H1 (cell line): Measurements from ENCODE around the gene ATP5F1C. TPM values are rescaled to one million over a fixed set of nuclear protein-coding genes. Genes with fewer than 3 reads are reported as not detected.

Experiments
- CTCF ChIA-PET: fragments of 300-600 bp; sonication (Branson Sonifier 250); formaldehyde crosslinking; loops from one replicate; lab custom pipeline; 2021; ENCODE audit not compliant: partially characterized antibody; lab: Charles Lee
- POLR2A ChIA-PET: fragments of 300-600 bp; sonication (Branson Sonifier 250); formaldehyde crosslinking; loops from one replicate; lab custom pipeline; 2021; ENCODE audit warnings: inconsistent platforms; ENCODE audit not compliant: partially characterized antibody; lab: Charles Lee
- DNase-seq, 2 experiments: peaks; one replicate each; pipeline versions ENCODE4 v3.0.0 to v3.0.0-alpha.2; 2010 to 2022; ENCODE audit warnings: low spot score in 2 of 2, low read depth in 1 of 2, mixed read lengths in 1 of 2
- FAIRE-seq: peaks from 2 replicates; lab custom pipeline; 2011; peaks lifted over from hg19 to GRCh38; lab: Jason Lieb, UNC
- H2AFZ ChIP-seq: 2 replicates; pipeline ENCODE4 v1.8.1; 2012; ENCODE audit warnings: low read length, inconsistent platforms
- H2AK5ac ChIP-seq: 2 replicates; pipeline ENCODE4 v1.6.1; 2013; ENCODE audit warnings: low read depth, low read length
- H2BK120ac ChIP-seq: replicated peaks from 2 replicates; pipeline ENCODE3; 2013; ENCODE audit warnings: low read depth, low read length, inconsistent platforms
- H2BK12ac ChIP-seq: 2 replicates; pipeline ENCODE4 v1.6.1; 2013; ENCODE audit warnings: low read depth, low read length
- H2BK15ac ChIP-seq: 2 replicates; pipeline ENCODE4 v1.6.1; 2013; ENCODE audit warnings: low read length
- H2BK20ac ChIP-seq: 2 replicates; pipeline ENCODE4 v1.6.1; 2013; ENCODE audit warnings: low read length
- H2BK5ac ChIP-seq: 2 replicates; pipeline ENCODE4 v1.6.1; 2013; ENCODE audit warnings: low read depth, low read length
- H3K14ac ChIP-seq: 2 replicates; pipeline ENCODE4 v1.6.1; 2013; ENCODE audit warnings: inconsistent platforms; ENCODE audit not compliant: insufficient read length
- H3K18ac ChIP-seq: 2 replicates; pipeline ENCODE4 v1.6.1; 2013; ENCODE audit warnings: low read length; ENCODE audit errors: extremely low read depth
- H3K23ac ChIP-seq: 2 replicates; pipeline ENCODE4 v1.6.1; 2013; ENCODE audit warnings: inconsistent platforms; ENCODE audit not compliant: insufficient read length
- H3K23me2 ChIP-seq: 2 replicates; pipeline ENCODE4 v1.6.1; 2013; ENCODE audit warnings: low read depth, low read length
- H3K27ac ChIP-seq: 2 replicates; pipeline ENCODE4 v1.6.1; 2011; ENCODE audit warnings: low read depth, low read length, inconsistent platforms
- H3K27me3 ChIP-seq, 4 experiments: replicated peaks in 1 of 4; 1 replicate in 1 of 4; 2 replicates in 3 of 4; pipeline versions ENCODE4 v1.6.1 to v1.8.1; 2011 to 2013; ENCODE audit warnings: low read length in 3 of 4, mild to moderate bottlenecking in 3 of 4, inconsistent platforms in 2 of 4, mixed read lengths in 2 of 4, moderate library complexity in 1 of 4; ENCODE audit not compliant: control insufficient read depth in 3 of 4, insufficient read depth in 3 of 4; ENCODE audit errors: extremely low read depth in 1 of 4
- H3K36me3 ChIP-seq, 4 experiments: 2 replicates each; pipeline versions ENCODE4 v1.6.1 to v1.8.1; 2011 to 2013; ENCODE audit warnings: mild to moderate bottlenecking in 4 of 4, low read length in 3 of 4, moderate library complexity in 2 of 4, control low read depth in 1 of 4, inconsistent platforms in 1 of 4; ENCODE audit not compliant: insufficient read depth in 4 of 4, control insufficient read depth in 2 of 4
- H3K4ac ChIP-seq: replicated peaks from 2 replicates; pipeline ENCODE3; 2013; ENCODE audit warnings: low read length, low read depth, mixed read lengths, inconsistent platforms; ENCODE audit not compliant: insufficient read length
- H3K4me1 ChIP-seq, 4 experiments: replicated peaks in 1 of 4; 1 replicate in 1 of 4; 2 replicates in 3 of 4; pipeline versions ENCODE4 v1.6.1 to v1.8.1; 2011 to 2013; ENCODE audit warnings: low read length in 3 of 4, inconsistent platforms in 2 of 4, mixed read lengths in 1 of 4; ENCODE audit not compliant: insufficient read depth in 4 of 4, control insufficient read depth in 3 of 4
- H3K4me2 ChIP-seq, 2 experiments: 2 replicates each; pipeline versions ENCODE4 v1.6.1 to v1.8.1; 2011 to 2013; ENCODE audit warnings: low read depth in 2 of 2, low read length in 2 of 2, control low read depth in 1 of 2, inconsistent platforms in 1 of 2, mild to moderate bottlenecking in 1 of 2; ENCODE audit not compliant: insufficient read depth in 1 of 2
- H3K4me3 ChIP-seq, 4 experiments: fragments of 200-600, 300-600 bp in 1 of 4; sonication (generic), shearing (Covaris generic), sonication (Bioruptor Twin) in 1 of 4; 2 replicates each; pipeline versions ENCODE4 v1.5.1 to v1.8.1; 2011 to 2016; ENCODE audit warnings: low read length in 4 of 4, low read depth in 3 of 4, control low read depth in 2 of 4, inconsistent platforms in 2 of 4, mild to moderate bottlenecking in 2 of 4, mixed read lengths in 1 of 4, moderate library complexity in 1 of 4; ENCODE audit not compliant: insufficient read depth in 2 of 4; ENCODE audit errors: extremely low read depth in 1 of 4
- H3K56ac ChIP-seq: replicated peaks from 2 replicates; pipeline ENCODE3; 2013; ENCODE audit warnings: low read depth, mild to moderate bottlenecking, mixed read lengths, low read length, inconsistent platforms; ENCODE audit not compliant: insufficient read length
- H3K79me1 ChIP-seq: 2 replicates; pipeline ENCODE4 v1.6.1; 2013; ENCODE audit warnings: low read depth, low read length, control low read depth
- H3K79me2 ChIP-seq, 2 experiments: 2 replicates each; pipeline versions ENCODE4 v1.6.1 to v1.8.1; 2012 to 2013; ENCODE audit warnings: low read length in 2 of 2, mild to moderate bottlenecking in 2 of 2, inconsistent platforms in 1 of 2; ENCODE audit not compliant: insufficient read depth in 2 of 2, control insufficient read depth in 1 of 2
- H3K9ac ChIP-seq, 4 experiments: replicated peaks in 1 of 4; 1 replicate in 1 of 4; 2 replicates in 3 of 4; pipeline versions ENCODE4 v1.6.1 to v1.8.1; 2011 to 2013; ENCODE audit warnings: low read depth in 3 of 4, low read length in 3 of 4, control low read depth in 2 of 4, mild to moderate bottlenecking in 2 of 4, moderate library complexity in 2 of 4, inconsistent platforms in 1 of 4; ENCODE audit errors: extremely low read depth in 1 of 4
- H3K9me3 ChIP-seq, 2 experiments: 2 replicates each; pipeline versions ENCODE4 v1.6.1 to v1.8.1; 2012 to 2013; ENCODE audit warnings: mild to moderate bottlenecking in 2 of 2, moderate library complexity in 2 of 2, control low read depth in 1 of 2, inconsistent platforms in 1 of 2, low read depth in 1 of 2, low read length in 1 of 2, mixed read lengths in 1 of 2; ENCODE audit not compliant: insufficient read depth in 2 of 2
- H4K20me1 ChIP-seq, 2 experiments: replicated peaks in 1 of 2; 2 replicates each; pipeline versions ENCODE3 to v1.8.1; 2011 to 2013; ENCODE audit warnings: inconsistent platforms in 2 of 2, low read length in 2 of 2, mild to moderate bottlenecking in 1 of 2; ENCODE audit not compliant: insufficient read depth in 2 of 2, control insufficient read depth in 1 of 2
- H4K5ac ChIP-seq: 2 replicates; pipeline ENCODE4 v1.6.1; 2013; ENCODE audit warnings: low read length, low read depth, mixed read lengths, inconsistent platforms; ENCODE audit not compliant: insufficient read length
- H4K8ac ChIP-seq: 2 replicates; pipeline ENCODE4 v1.8.0; 2013; ENCODE audit warnings: mild to moderate bottlenecking, moderate library complexity, low read length, inconsistent platforms; ENCODE audit not compliant: insufficient read depth; ENCODE audit errors: extremely low read depth
- H4K91ac ChIP-seq: replicated peaks from 2 replicates; pipeline ENCODE3; 2013; ENCODE audit warnings: low read length, mixed read lengths, inconsistent platforms; ENCODE audit not compliant: insufficient read length
- ATF2 ChIP-seq: IDR thresholded peaks from 2 replicates; pipeline ENCODE4 v1.6.1; 2012; ENCODE audit warnings: low read length, inconsistent platforms
- CHD1 ChIP-seq: IDR thresholded peaks from 2 replicates; pipeline ENCODE4 v1.6.1; 2012; ENCODE audit warnings: low read depth, low read length, improper control_type of control experiment
- CTBP2 ChIP-seq: IDR thresholded peaks from 2 replicates; pipeline ENCODE4 v1.7.0; 2011; ENCODE audit warnings: borderline replicate concordance, mild to moderate bottlenecking, moderate library complexity, mixed read lengths, low read length; ENCODE audit not compliant: insufficient read depth, insufficient read length
- GTF2F1 ChIP-seq: IDR thresholded peaks from 2 replicates; pipeline ENCODE4 v1.6.1; 2012; ENCODE audit warnings: low read depth, low read length, improper control_type of control experiment, borderline replicate concordance
- JUN ChIP-seq: IDR thresholded peaks from 2 replicates; pipeline ENCODE4 v1.6.1; 2011; ENCODE audit warnings: low read depth, mild to moderate bottlenecking, improper control_type of control experiment, low read length
- NRF1 ChIP-seq: IDR thresholded peaks from 2 replicates; pipeline ENCODE4 v1.6.1; 2011; ENCODE audit warnings: mild to moderate bottlenecking, low read depth, low read length, improper control_type of control experiment
- PHF8 ChIP-seq: fragments of 200-600 bp; sonication (generic); conservative IDR thresholded peaks from 2 replicates; pipeline ENCODE4 v1.7.1; 2012; ENCODE audit warnings: low read depth, mild to moderate bottlenecking, inconsistent platforms, low read length, moderate library complexity
- SP2 ChIP-seq: IDR thresholded peaks from 2 replicates; pipeline ENCODE4 v1.6.1; 2012; ENCODE audit warnings: mild to moderate bottlenecking, low read length, inconsistent platforms
- SRF ChIP-seq: IDR thresholded peaks from 2 replicates; pipeline ENCODE4 v1.6.1; 2011; ENCODE audit warnings: mild to moderate bottlenecking, low read depth, low read length, moderate library complexity
- WGBS, 2 experiments: shearing (Covaris generic) in 1 of 2; methylation state at CpG; one replicate each; pipeline versions ENCODE4 v1.1.6 to v1.1.7; 2013 to 2015; ENCODE audit warnings: low lambda C conversion rate in 2 of 2, mixed read lengths in 2 of 2, inconsistent platforms in 1 of 2, low coverage in 1 of 2, missing lambda C conversion rate in 1 of 2; ENCODE audit not compliant: insufficient replicate concordance in 2 of 2, insufficient coverage in 1 of 2, insufficient read length in 1 of 2; ENCODE audit errors: extremely low coverage in 1 of 2, missing lambda C conversion rate in 1 of 2; 5-methylcytosine and 5-hydroxymethylcytosine counted together
- polyA plus RNA-seq, 7 experiments: library from polyadenylated mRNA; depleted of rRNA in 3 of 7; stranded (reverse) in 5 of 7; unstranded in 2 of 7; fragments of >200 nt in 5 of 7; fragments of 200-250 nt in 2 of 7; gene quantifications; 1 replicate in 5 of 7; 2 replicates in 1 of 7; 4 replicates in 1 of 7; pipeline versions ENCODE4 v1.2.1 to v1.2.3, GENCODE V29; 2011 to 2013; ENCODE audit warnings: missing spikeins in 2 of 7, mixed read lengths in 2 of 7
- total RNA-seq: library from RNA; stranded (reverse); fragmentation: NEBNext Ultra II Directional; extraction: Animal tissue kit (Norgen Biotek cat#: 25700); gene quantifications from 2 replicates; pipeline ENCODE4 v1.2.1, GENCODE V29; 2021

The ATP5F1C gene
- total and polyA plus RNA-seq, 2 of the 8 experiments (the other 6 are each of a cell fraction or from before 2014, with no cell fraction given) = 221 to 265 TPM

GRCh38 chr10:7853226-7853842 lies 65.4 kb downstream of the ATP5F1C start:
- H4K5ac ChIP-seq = no peak overlapping the region
- no peak overlapping the region for H2BK20ac ChIP-seq
- no peaks in the 10 kb centered on the region for H3K9me3 ChIP-seq
- peaks cover 0 to 8% of the 10 kb centered on the region in 2 experiments; a peak in 1 of 4 replicates for H3K79me2 ChIP-seq
- H3K4me2 ChIP-seq = no peak overlapping the region
- no peaks in the 10 kb centered on the region for H3K23me2 ChIP-seq
- no peaks in the 10 kb centered on the region; the same call in 1 of the 2 replicates for H3K79me1 ChIP-seq
- H3K4me1 ChIP-seq = peaks cover 0 to 4% (median 0%) of the 10 kb centered on the region in 4 experiments; a peak in 2 of 7 replicates
- H3K14ac ChIP-seq = no peak overlapping the region
- no peak overlapping the region for H2BK5ac ChIP-seq
- no peaks in the 10 kb centered on the region for H3K36me3 ChIP-seq
- H4K91ac ChIP-seq = no peak overlapping the region
- H2BK15ac ChIP-seq = no peak overlapping the region
- DNase-seq (no peak), FAIRE-seq (no peak)
- POLR2A ChIA-PET = no interaction called here
- no peak overlapping the region for H2AFZ ChIP-seq
- H3K18ac ChIP-seq = no peak overlapping the region
- WGBS, 2 experiments = 89% methylated on average over 4 of the region's 4 CpGs; no CpG with 5 or more reads in 1 of the 2 experiments
- H3K56ac ChIP-seq = no peak overlapping the region
- peaks cover 0 to 2% of the 10 kb centered on the region in 2 experiments for H4K20me1 ChIP-seq
- H3K4me3 ChIP-seq = no peak overlapping the region
- CTCF ChIA-PET = interaction anchor here (0.6 to 1.0 kb wide), 2 partner anchors 33 to 574 kb away, joined by 3 read pairs; no protein-coding TSS in a partner anchor
- H3K4ac ChIP-seq = no peak overlapping the region
- no peak overlapping the region for H3K27ac ChIP-seq
- no peak overlapping the region for H2AK5ac ChIP-seq
- H2BK12ac ChIP-seq = no peak overlapping the region
- H3K27me3 ChIP-seq = no peaks in the 10 kb centered on the region
- H3K9ac ChIP-seq = no peak overlapping the region
- H3K23ac ChIP-seq = no peak overlapping the region
- H2BK120ac ChIP-seq = no peak overlapping the region
- no peak overlapping the region for H4K8ac ChIP-seq
- TF ChIP-seq GTF2F1 (no peak), NRF1 (no peak), SP2 (no peak), SRF (no peak), JUN (no peak), ATF2 (no peak), CHD1 (no peak), CTBP2 (no peak), PHF8 (no peak)
